SU-DHL-6 (cell line): ENCODE measurements around the gene SATL1.

Source experiments
- H2AFZ ChIP-seq: fragments of 200-600 bp; sonication (generic); 2 replicates; pipeline ENCODE4 v1.6.1; 2014; ENCODE audit warnings: low read depth, mild to moderate bottlenecking, moderate library complexity, mixed read lengths, antibody characterized with exemption, low read length; ENCODE audit not compliant: severe bottlenecking
- H3F3A ChIP-seq: fragments of 200-600 bp; shearing (Covaris generic); 2 replicates; pipeline ENCODE4 v1.6.0; 2016; ENCODE audit warnings: antibody characterized with exemption, mild to moderate bottlenecking; ENCODE audit not compliant: insufficient read depth
- H3K27ac ChIP-seq: fragments of 200-600 bp; sonication (generic); 2 replicates; pipeline ENCODE4 v1.5.1; 2016; ENCODE audit warnings: low read depth, mild to moderate bottlenecking, low read length, moderate library complexity, mixed read lengths
- H3K27me3 ChIP-seq: fragments of 200-600 bp; sonication (generic), shearing (Covaris generic); 2 replicates; pipeline ENCODE4 v1.6.0; 2014; ENCODE audit warnings: mild to moderate bottlenecking, low read length
- H3K36me3 ChIP-seq: fragments of 200-600 bp; sonication (generic); 2 replicates; pipeline ENCODE4 v1.6.1; 2014; ENCODE audit warnings: mild to moderate bottlenecking, low read length, mixed read lengths
- H3K4me2 ChIP-seq: fragments of 300-600, 200-600 bp; shearing (Covaris generic), sonication (generic); 2 replicates; pipeline ENCODE4 v1.6.0; 2014; ENCODE audit warnings: low read length, low read depth, mild to moderate bottlenecking; ENCODE audit not compliant: poor library complexity, severe bottlenecking
- H3K4me3 ChIP-seq: fragments of 200-600 bp; sonication (generic); 2 replicates; pipeline ENCODE4 v1.5.1; 2014; ENCODE audit warnings: antibody characterized with exemption, low read length, mild to moderate bottlenecking, mixed read lengths; ENCODE audit not compliant: insufficient read depth, poor library complexity, severe bottlenecking
- H3K79me2 ChIP-seq: fragments of 200-600 bp; sonication (generic); 2 replicates; pipeline ENCODE4 v1.6.1; 2014; ENCODE audit warnings: mild to moderate bottlenecking, low read length, moderate library complexity; ENCODE audit not compliant: insufficient read depth
- H3K9ac ChIP-seq: fragments of 200-600 bp; sonication (generic); 2 replicates; pipeline ENCODE4 v1.7.0; 2014; ENCODE audit warnings: mild to moderate bottlenecking, low read length
- H3K9me2 ChIP-seq: fragments of 200-600 bp; sonication (generic); replicated peaks from 2 replicates; pipeline ENCODE4 v1.6.1; 2014; ENCODE audit warnings: low read length; ENCODE audit not compliant: insufficient read depth
- H3K9me3 ChIP-seq: fragments of 200-600 bp; sonication (generic); 2 replicates; pipeline ENCODE4 v1.6.1; 2014; ENCODE audit warnings: low read length, mixed read lengths; ENCODE audit not compliant: insufficient read depth
- H4K20me1 ChIP-seq: fragments of 200-600 bp; sonication (generic); 2 replicates; pipeline ENCODE4 v1.6.1; 2014; ENCODE audit warnings: low read depth, mild to moderate bottlenecking, antibody characterized with exemption, low read length, moderate library complexity, mixed read lengths
- EZH2phosphoT487 ChIP-seq: fragments of 200-600 bp; sonication (generic), shearing (Covaris generic); conservative IDR thresholded peaks from 2 replicates; pipeline ENCODE4 v1.6.1; 2018; ENCODE audit warnings: mild to moderate bottlenecking, antibody characterized with exemption, low read length, moderate library complexity, mixed read lengths
- TF ChIP-seq, protein P1 (sequence below): fragments of 200-600 bp; sonication (generic); IDR thresholded peaks from one replicate; pipeline ENCODE4 v1.5.1; 2017; ENCODE audit warnings: antibody characterized with exemption, mild to moderate bottlenecking, low read length, moderate library complexity; ENCODE audit not compliant: insufficient read depth, poor library complexity, severe bottlenecking

The SATL1 gene

DNA sequence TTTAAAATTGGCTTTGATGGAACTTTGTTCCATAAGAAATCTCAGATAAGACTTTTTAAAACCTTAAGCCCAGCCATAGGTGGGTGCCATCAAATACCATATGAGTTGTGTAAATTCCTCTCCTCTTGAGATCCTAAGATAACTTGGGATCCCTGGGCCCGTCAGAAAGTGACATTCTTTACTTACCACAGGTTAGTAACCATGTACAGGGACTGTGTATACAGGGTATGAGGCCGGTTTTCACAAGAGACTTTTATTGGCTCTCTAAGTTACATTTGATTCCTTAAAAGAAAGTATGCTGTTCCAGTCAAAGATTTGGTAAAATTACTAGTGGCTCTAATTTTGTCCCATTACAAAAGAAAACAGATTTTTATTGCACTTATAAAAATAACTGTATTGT is 129.8 kb downstream of the SATL1 start:
- H3K9me3 ChIP-seq: no peaks in the 10 kb centered on the region
- H3K9ac ChIP-seq: no peak overlapping the region
- no peaks in the 10 kb centered on the region for H3K9me2 ChIP-seq
- H3K79me2 ChIP-seq: no peaks in the 10 kb centered on the region
- no peaks in the 10 kb centered on the region for H4K20me1 ChIP-seq
- H3F3A ChIP-seq: peaks cover 3% of the 10 kb centered on the region; the same call in 1 of the 2 replicates
- no peak overlapping the region for H2AFZ ChIP-seq
- H3K36me3 ChIP-seq: no peaks in the 10 kb centered on the region
- no peaks in the 10 kb centered on the region for H3K27me3 ChIP-seq
- no peak overlapping the region for H3K4me3 ChIP-seq
- no peak for TF ChIP-seq EZH2phosphoT487
- TF ChIP-seq, protein P1, sequence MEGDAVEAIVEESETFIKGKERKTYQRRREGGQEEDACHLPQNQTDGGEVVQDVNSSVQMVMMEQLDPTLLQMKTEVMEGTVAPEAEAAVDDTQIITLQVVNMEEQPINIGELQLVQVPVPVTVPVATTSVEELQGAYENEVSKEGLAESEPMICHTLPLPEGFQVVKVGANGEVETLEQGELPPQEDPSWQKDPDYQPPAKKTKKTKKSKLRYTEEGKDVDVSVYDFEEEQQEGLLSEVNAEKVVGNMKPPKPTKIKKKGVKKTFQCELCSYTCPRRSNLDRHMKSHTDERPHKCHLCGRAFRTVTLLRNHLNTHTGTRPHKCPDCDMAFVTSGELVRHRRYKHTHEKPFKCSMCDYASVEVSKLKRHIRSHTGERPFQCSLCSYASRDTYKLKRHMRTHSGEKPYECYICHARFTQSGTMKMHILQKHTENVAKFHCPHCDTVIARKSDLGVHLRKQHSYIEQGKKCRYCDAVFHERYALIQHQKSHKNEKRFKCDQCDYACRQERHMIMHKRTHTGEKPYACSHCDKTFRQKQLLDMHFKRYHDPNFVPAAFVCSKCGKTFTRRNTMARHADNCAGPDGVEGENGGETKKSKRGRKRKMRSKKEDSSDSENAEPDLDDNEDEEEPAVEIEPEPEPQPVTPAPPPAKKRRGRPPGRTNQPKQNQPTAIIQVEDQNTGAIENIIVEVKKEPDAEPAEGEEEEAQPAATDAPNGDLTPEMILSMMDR: no peak
- H3K4me2 ChIP-seq: no peak overlapping the region
- no peak overlapping the region for H3K27ac ChIP-seq

DNA sequence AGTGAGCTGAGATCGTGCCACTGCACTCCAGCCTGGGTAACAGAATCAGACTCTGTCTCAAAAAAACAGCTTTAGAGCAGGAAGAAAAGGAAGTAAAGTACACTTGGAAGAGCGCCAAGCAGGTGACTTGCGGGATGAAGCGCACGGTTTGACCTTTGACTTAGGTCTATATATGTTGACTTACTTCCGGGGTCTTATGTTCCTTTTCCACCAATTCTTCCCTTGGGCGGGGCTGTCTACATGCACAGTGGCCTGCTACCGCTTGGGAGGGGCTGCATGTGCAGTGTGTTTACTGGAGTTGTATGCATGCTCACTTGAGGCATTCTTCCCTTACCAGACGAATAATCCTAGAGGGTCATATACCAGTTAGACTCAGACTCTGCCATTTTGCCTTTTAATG is 131.3 kb downstream of the SATL1 start:
- H3K4me2 ChIP-seq: peak overlapping the region; percentile 7
- H3K27ac ChIP-seq: peak overlapping the region; percentile 23; the same call in 1 of the 2 replicates
- TF ChIP-seq, protein P1: no peak
- no peak for TF ChIP-seq EZH2phosphoT487
- no peak overlapping the region for H3K4me3 ChIP-seq
- H3K9me2 ChIP-seq: no peaks in the 10 kb centered on the region
- H3K79me2 ChIP-seq: no peaks in the 10 kb centered on the region
- H3K9ac ChIP-seq: no peak overlapping the region
- H3F3A ChIP-seq: peaks cover 3% of the 10 kb centered on the region; the same call in 1 of the 2 replicates
- no peaks in the 10 kb centered on the region for H3K36me3 ChIP-seq
- H3K9me3 ChIP-seq: no peaks in the 10 kb centered on the region
- H3K27me3 ChIP-seq: no peaks in the 10 kb centered on the region
- H2AFZ ChIP-seq: peak overlapping the region; percentile 26
- H4K20me1 ChIP-seq: no peaks in the 10 kb centered on the region

DNA sequence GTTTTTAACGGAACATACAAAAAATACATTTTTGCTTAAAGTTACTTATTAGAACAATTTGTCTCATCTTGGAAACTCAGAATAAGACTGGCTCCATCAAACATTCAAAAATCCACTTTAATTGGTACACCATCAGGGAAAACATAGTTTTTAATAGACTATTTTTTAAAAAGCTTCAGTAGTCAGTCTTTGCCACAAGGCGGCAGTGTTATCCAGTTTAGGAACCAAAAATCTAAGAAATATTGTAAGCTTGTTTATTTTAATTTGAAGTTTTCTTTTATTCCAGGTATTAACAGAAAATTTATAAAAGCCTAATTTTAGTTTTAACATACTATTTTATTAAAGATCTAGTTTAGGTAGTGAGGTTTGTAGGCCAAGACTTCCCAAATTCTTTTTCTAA is 132.2 kb downstream of the SATL1 start:
- no peaks in the 10 kb centered on the region for H3K9me2 ChIP-seq
- no peak overlapping the region for H3K4me3 ChIP-seq
- TF ChIP-seq, protein P1: peak; percentile 41
- no peak for TF ChIP-seq EZH2phosphoT487
- no peaks in the 10 kb centered on the region for H3K79me2 ChIP-seq
- H2AFZ ChIP-seq: peak overlapping the region; percentile 80
- H3K9me3 ChIP-seq: no peaks in the 10 kb centered on the region
- peaks cover 3% of the 10 kb centered on the region; the same call in 1 of the 2 replicates for H3F3A ChIP-seq
- H4K20me1 ChIP-seq: no peaks in the 10 kb centered on the region
- peak overlapping the region; percentile 42 for H3K4me2 ChIP-seq
- peak overlapping the region; percentile 69 for H3K27ac ChIP-seq
- no peaks in the 10 kb centered on the region for H3K27me3 ChIP-seq
- H3K36me3 ChIP-seq: no peaks in the 10 kb centered on the region
- no peak overlapping the region for H3K9ac ChIP-seq
